Measurements from ENCODE around the gene WDR76.

The WDR76 gene

GRCh38 chr15:43877371-43877770 is 50.6 kb downstream of the WDR76 start:
- no peak for DNase-seq (ENCODE audit: low read depth in 2 of 2)

GRCh38 chr15:43878446-43878845 is 51.6 kb downstream of the WDR76 start:
- no peak for DNase-seq (ENCODE audit: low read depth in 2 of 2)

- DNase-seq (ENCODE audit: low read depth in 2 of 2), result no peak
Observed at GRCh38 chr15:43879386-43880355, 52.9 kb downstream of the WDR76 start.

GRCh38 chr15:43880406-43881194 is 53.8 kb downstream of the WDR76 start:
- DNase-seq (ENCODE audit: low read depth in 2 of 2), result no peak

GRCh38 chr15:43881245-43881644 is 54.4 kb downstream of the WDR76 start:
- no peak for DNase-seq (ENCODE audit: low read depth in 2 of 2)

- no peak for DNase-seq (ENCODE audit: low read depth in 2 of 2)
Observed at GRCh38 chr15:43881944-43882343, 55.1 kb downstream of the WDR76 start.

- DNase-seq (ENCODE audit: low read depth in 2 of 2), result no peak
Observed at GRCh38 chr15:43883571-43883970, 56.8 kb downstream of the WDR76 start.

- no peak for DNase-seq (ENCODE audit: low read depth in 2 of 2)
Observed at GRCh38 chr15:43886558-43886957, 59.8 kb downstream of the WDR76 start.

GRCh38 chr15:43887901-43888300 is 61.1 kb downstream of the WDR76 start:
- DNase-seq (ENCODE audit: low read depth in 2 of 2), result no peak

GRCh38 chr15:43889042-43889441 is 62.2 kb downstream of the WDR76 start:
- DNase-seq (ENCODE audit: low read depth in 2 of 2), result no peak

GRCh38 chr15:43893956-43894355 is 67.2 kb downstream of the WDR76 start:
- no peak for DNase-seq (ENCODE audit: low read depth in 2 of 2)

GRCh38 chr15:43895586-43895985 is 68.8 kb downstream of the WDR76 start:
- DNase-seq (ENCODE audit: low read depth in 2 of 2), result no peak

- no peak for DNase-seq (ENCODE audit: low read depth in 2 of 2)
Observed at GRCh38 chr15:43896543-43896942, 69.7 kb downstream of the WDR76 start.

- no peak for DNase-seq (ENCODE audit: low read depth in 2 of 2)
Observed at GRCh38 chr15:43898891-43899290, 72.1 kb downstream of the WDR76 start.

GRCh38 chr15:43899928-43900327 is 73.1 kb downstream of the WDR76 start:
- DNase-seq (ENCODE audit: low read depth in 2 of 2), result no peak

- DNase-seq (ENCODE audit: low read depth in 2 of 2), result no peak
Observed at GRCh38 chr15:43900996-43901395, 74.2 kb downstream of the WDR76 start.

GRCh38 chr15:43901495-43901894 is 74.7 kb downstream of the WDR76 start:
- DNase-seq (ENCODE audit: low read depth in 2 of 2), result no peak

GRCh38 chr15:43903864-43904290 is 77.1 kb downstream of the WDR76 start:
- peak; percentile 8 to 23 for DNase-seq (ENCODE audit: low read depth in 2 of 2)

- no peak for DNase-seq (ENCODE audit: low read depth in 2 of 2)
Observed at GRCh38 chr15:43905755-43906154, 79.0 kb downstream of the WDR76 start.

- no peak for DNase-seq (ENCODE audit: low read depth in 2 of 2)
Observed at GRCh38 chr15:43908516-43909050, 81.8 kb downstream of the WDR76 start.

GRCh38 chr15:43911235-43911781 is 84.5 kb downstream of the WDR76 start:
- no peak for DNase-seq (ENCODE audit: low read depth in 2 of 2)

- DNase-seq (ENCODE audit: low read depth in 2 of 2), result no peak
Observed at GRCh38 chr15:43912208-43912607, 85.4 kb downstream of the WDR76 start.

Data from stimulated activated CD8-positive, alpha-beta memory T cell treated with anti-CD3 and anti-CD28 coated beads, Interleukin-2, amount 100 ng/mL, for 48 hours (primary cell).